ENCODE results near the gene DOCK2.
"Not testable (repeated sequence)": the region's sequence is repeated elsewhere in the genome, so short reads cannot be mapped to it uniquely, and the experiment has no call there.

Gene DOCK2

GRCh38 chr5:169944922-169945680 is 308.0 kb downstream of the DOCK2 start:
- DNase-seq (ENCODE audit: low spot score): no peak

GRCh38 chr5:169945831-169946261 is 308.8 kb downstream of the DOCK2 start:
- peak; percentile 75 for DNase-seq (ENCODE audit: low spot score)

- DNase-seq (ENCODE audit: low spot score): no peak
Measured at GRCh38 chr5:169946743-169947295, 309.7 kb downstream of the DOCK2 start.

GRCh38 chr5:169950333-169950732 is 313.3 kb downstream of the DOCK2 start:
- DNase-seq (ENCODE audit: low spot score): no peak

GRCh38 chr5:169953196-169953595 is 316.1 kb downstream of the DOCK2 start:
- not testable (repeated sequence) for DNase-seq (ENCODE audit: low spot score)

- DNase-seq (ENCODE audit: low spot score): no peak
Measured at GRCh38 chr5:169954786-169955185, 317.7 kb downstream of the DOCK2 start.

GRCh38 chr5:169956126-169956525 is 319.1 kb downstream of the DOCK2 start:
- DNase-seq (ENCODE audit: low spot score): no peak

- peak; percentile 38 for DNase-seq (ENCODE audit: low spot score)
Measured at GRCh38 chr5:169956756-169957155, 319.7 kb downstream of the DOCK2 start.

- no peak for DNase-seq (ENCODE audit: low spot score)
Measured at GRCh38 chr5:169958278-169958677, 321.2 kb downstream of the DOCK2 start.

- DNase-seq (ENCODE audit: low spot score): no peak
Measured at GRCh38 chr5:169960659-169961058, 323.6 kb downstream of the DOCK2 start.

- no peak for DNase-seq (ENCODE audit: low spot score)
Measured at GRCh38 chr5:169964246-169964645, 327.2 kb downstream of the DOCK2 start.

- no peak for DNase-seq (ENCODE audit: low spot score)
Measured at GRCh38 chr5:169970339-169970738, 333.3 kb downstream of the DOCK2 start.

- DNase-seq (ENCODE audit: low spot score): no peak
Measured at GRCh38 chr5:169970911-169971765, 334.1 kb downstream of the DOCK2 start.

- DNase-seq (ENCODE audit: low spot score): no peak
Measured at GRCh38 chr5:169971780-169972179, 334.7 kb downstream of the DOCK2 start.

- no peak for DNase-seq (ENCODE audit: low spot score)
Measured at GRCh38 chr5:169973056-169973455, 336.0 kb downstream of the DOCK2 start.

- no peak for DNase-seq (ENCODE audit: low spot score)
Measured at GRCh38 chr5:169974121-169974770, 337.2 kb downstream of the DOCK2 start.

GRCh38 chr5:169978714-169979113 is 341.6 kb downstream of the DOCK2 start:
- DNase-seq (ENCODE audit: low spot score): peak; percentile 13

GRCh38 chr5:169979871-169980270 is 342.8 kb downstream of the DOCK2 start:
- DNase-seq (ENCODE audit: low spot score): no peak

- DNase-seq (ENCODE audit: low spot score): peak; percentile 96
Measured at GRCh38 chr5:169980418-169981053, 343.5 kb downstream of the DOCK2 start, which contains the start of gene INSYN2B. INSYN2B (minus strand) TSS chr5:169980495; CDS start chr5:169883898, 96,597 bp downstream.

GRCh38 chr5:169988206-169988605 is 351.1 kb downstream of the DOCK2 start:
- DNase-seq (ENCODE audit: low spot score): no peak

GRCh38 chr5:169988947-169989346 is 351.9 kb downstream of the DOCK2 start:
- no peak for DNase-seq (ENCODE audit: low spot score)

- no peak for DNase-seq (ENCODE audit: low spot score)
Measured at GRCh38 chr5:169989365-169989764, 352.3 kb downstream of the DOCK2 start.
